ENCODE results near the gene TPCN2.

DNA sequence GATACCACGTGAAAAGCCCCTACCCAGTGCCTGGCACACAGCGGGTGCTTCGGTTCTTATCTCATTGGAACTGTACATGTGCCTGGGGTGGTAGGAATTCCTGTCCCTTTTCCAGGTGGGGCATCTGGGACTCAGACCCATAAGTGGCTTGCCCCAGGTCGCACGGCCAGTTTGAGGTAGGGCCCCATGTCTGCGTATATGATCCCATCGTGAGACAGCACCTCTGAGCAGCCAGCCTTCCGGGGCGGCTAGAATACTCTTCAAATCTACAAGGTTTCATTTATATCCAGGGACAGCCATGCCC, 73.5 kb downstream of the TPCN2 start:
- TF ChIP-seq GATA2 (IDR thresholded peaks at IDR 0.05; ENCODE audit: low read depth, low read length): no peak
- no peak for TF ChIP-seq GATA3 (IDR thresholded peaks at IDR 0.05; ENCODE audit: low read depth, low read length)

Data from SH-SY5Y (cell line).